SK-N-MC (cell line): ENCODE measurements around the gene ACTN3.

Experiments
- EZH2 ChIP-seq: fragments of 200-600 bp; sonication (generic); IDR thresholded peaks from one replicate; pipeline ENCODE4 v1.6.1; 2017; ENCODE audit warnings: antibody characterized with exemption
- FOXP2 ChIP-seq: optimal IDR thresholded peaks from 2 replicates; pipeline ENCODE3; 2011; ENCODE audit warnings: mild to moderate bottlenecking, moderate library complexity; ENCODE audit not compliant: insufficient read depth; ENCODE audit errors: extremely low read length, control extremely low read depth
- POLR2AphosphoS5 ChIP-seq: IDR thresholded peaks from 2 replicates; pipeline ENCODE4 v1.6.1; 2012; ENCODE audit warnings: mild to moderate bottlenecking, low read depth, low read length, borderline replicate concordance

GRCh38 chr11:66539170-66539869, 7.4 kb upstream of the ACTN3 start:
- TF ChIP-seq EZH2 (no peak), POLR2AphosphoS5 (no peak), FOXP2 (no peak)
